Measurements from ENCODE around the gene POFUT2.

- no peak for TF ChIP-seq CTCF (conservative IDR thresholded peaks at IDR 0.05; ENCODE audit: low read length)
- no peak for TF ChIP-seq EZH2phosphoT487 (IDR thresholded peaks at IDR 0.05; ENCODE audit: borderline replicate concordance, low read depth, low read length)
Measured at GRCh38 chr21:45220071-45220481, 67.6 kb downstream of the POFUT2 start.
